ENCODE results near the gene SERPINB5. TPM values are rescaled to one million over a fixed set of nuclear protein-coding genes. Genes with fewer than 3 reads are reported as not detected.

The SERPINB5 gene
- total and polyA plus RNA-seq, 4 donors: 0.10 to 2.3 TPM; not detected in 2

GRCh38 chr18:63454497-63454896 lies 22.3 kb upstream of the SERPINB5 start:
- no peaks in the 10 kb centered on the region for H3K36me3 ChIP-seq (ENCODE audit: control insufficient read depth in 1 of 2, insufficient read depth in 2 of 2, low read length in 1 of 2)
- H3K4me1 ChIP-seq (ENCODE audit: control insufficient read depth in 1 of 2, insufficient read depth in 2 of 2, low read length in 2 of 2): no peaks in the 10 kb centered on the region
- no peaks in the 10 kb centered on the region for H3K27me3 ChIP-seq (ENCODE audit: control insufficient read depth in 1 of 2, insufficient read depth in 2 of 2, low read length in 1 of 2)
- DNase-seq: no peak
- WGBS, 2 donors: 93 to 95% methylated on average over 8 of the region's 8 CpGs
- no peak for ATAC-seq (ENCODE audit: low FRiP score)
- H3K9me3 ChIP-seq (ENCODE audit: control insufficient read depth, low read length): no peaks in the 10 kb centered on the region
- intact Hi-C loops (cut with DNase I): no loop called here
- H3K27ac ChIP-seq (ENCODE audit: low read depth in 1 of 2, low read length in 2 of 2): no peak overlapping the region
- H3K4me3 ChIP-seq (ENCODE audit: low read length in 2 of 2): no peak overlapping the region

GRCh38 chr18:63457977-63458376 lies 18.8 kb upstream of the SERPINB5 start:
- WGBS, 2 donors: 84 to 87% methylated on average over 6 of the region's 6 CpGs

GRCh38 chr18:63460414-63460813 lies 16.3 kb upstream of the SERPINB5 start:
- H3K27ac ChIP-seq (ENCODE audit: low read depth in 1 of 2, low read length in 2 of 2): no peak overlapping the region
- WGBS, 2 donors: 48 to 58% methylated on average over 1 of the region's 1 CpG
- intact Hi-C loops (cut with DNase I): no loop called here

More at GRCh38 chr18:63457977-63458376, 18.8 kb upstream of the SERPINB5 start:
- no peaks in the 10 kb centered on the region for H3K27me3 ChIP-seq (ENCODE audit: control insufficient read depth in 1 of 2, insufficient read depth in 2 of 2, low read length in 1 of 2)
- ATAC-seq (ENCODE audit: low FRiP score): no peak
- no peaks in the 10 kb centered on the region for H3K4me1 ChIP-seq (ENCODE audit: control insufficient read depth in 1 of 2, insufficient read depth in 2 of 2, low read length in 2 of 2)
- DNase-seq: no peak
- H3K36me3 ChIP-seq (ENCODE audit: control insufficient read depth in 1 of 2, insufficient read depth in 2 of 2, low read length in 1 of 2): no peaks in the 10 kb centered on the region
- intact Hi-C loops (cut with DNase I): no loop called here
- H3K9me3 ChIP-seq (ENCODE audit: control insufficient read depth, low read length): no peaks in the 10 kb centered on the region
- no peak overlapping the region for H3K4me3 ChIP-seq (ENCODE audit: low read length in 2 of 2)
- no peak overlapping the region for H3K27ac ChIP-seq (ENCODE audit: low read depth in 1 of 2, low read length in 2 of 2)

GRCh38 chr18:63464434-63464833 lies 12.3 kb upstream of the SERPINB5 start:
- WGBS, 2 donors: 91 to 93% methylated on average over 2 of the region's 2 CpGs
- Histone ChIP-seq H3K9me3 (ENCODE audit: control insufficient read depth, low read length) (no peaks in the 10 kb centered on the region), H3K4me1 (ENCODE audit: control insufficient read depth in 1 of 2, insufficient read depth in 2 of 2, low read length in 2 of 2) (no peaks in the 10 kb centered on the region), H3K36me3 (ENCODE audit: control insufficient read depth in 1 of 2, insufficient read depth in 2 of 2, low read length in 1 of 2) (no peaks in the 10 kb centered on the region), H3K27me3 (ENCODE audit: control insufficient read depth in 1 of 2, insufficient read depth in 2 of 2, low read length in 1 of 2) (no peaks in the 10 kb centered on the region), H3K4me3 (ENCODE audit: low read length in 2 of 2) (no peak overlapping the region), H3K27ac (ENCODE audit: low read depth in 1 of 2, low read length in 2 of 2) (no peak overlapping the region)
- intact Hi-C loops (cut with DNase I): no loop called here
- ATAC-seq (ENCODE audit: low FRiP score) (no peak), DNase-seq (no peak)

More at GRCh38 chr18:63460414-63460813, 16.3 kb upstream of the SERPINB5 start:
- ATAC-seq (ENCODE audit: low FRiP score): no peak
- H3K36me3 ChIP-seq (ENCODE audit: control insufficient read depth in 1 of 2, insufficient read depth in 2 of 2, low read length in 1 of 2): no peaks in the 10 kb centered on the region
- no peaks in the 10 kb centered on the region for H3K27me3 ChIP-seq (ENCODE audit: control insufficient read depth in 1 of 2, insufficient read depth in 2 of 2, low read length in 1 of 2)
- no peaks in the 10 kb centered on the region for H3K4me1 ChIP-seq (ENCODE audit: control insufficient read depth in 1 of 2, insufficient read depth in 2 of 2, low read length in 2 of 2)
- DNase-seq: no peak
- no peaks in the 10 kb centered on the region for H3K9me3 ChIP-seq (ENCODE audit: control insufficient read depth, low read length)
- H3K4me3 ChIP-seq (ENCODE audit: low read length in 2 of 2): no peak overlapping the region

- Histone ChIP-seq H3K36me3 (ENCODE audit: control insufficient read depth in 1 of 2, insufficient read depth in 2 of 2, low read length in 1 of 2) (no peaks in the 10 kb centered on the region), H3K4me3 (ENCODE audit: low read length in 2 of 2) (no peak overlapping the region), H3K4me1 (ENCODE audit: control insufficient read depth in 1 of 2, insufficient read depth in 2 of 2, low read length in 2 of 2) (no peaks in the 10 kb centered on the region), H3K27me3 (ENCODE audit: control insufficient read depth in 1 of 2, insufficient read depth in 2 of 2, low read length in 1 of 2) (no peaks in the 10 kb centered on the region), H3K27ac (ENCODE audit: low read depth in 1 of 2, low read length in 2 of 2) (no peak overlapping the region), H3K9me3 (ENCODE audit: control insufficient read depth, low read length) (no peaks in the 10 kb centered on the region)
- no peak for DNase-seq
- intact Hi-C loops (cut with DNase I): no loop called here
- WGBS, 2 donors: 64 to 79% methylated on average over 2 of the region's 2 CpGs
- ATAC-seq (ENCODE audit: low FRiP score): no peak
Measured at GRCh38 chr18:63465059-63465458, 11.7 kb upstream of the SERPINB5 start.

GRCh38 chr18:63467699-63468098 lies 9.1 kb upstream of the SERPINB5 start:
- Histone ChIP-seq H3K4me1 (ENCODE audit: control insufficient read depth in 1 of 2, insufficient read depth in 2 of 2, low read length in 2 of 2) (no peaks in the 10 kb centered on the region), H3K27me3 (ENCODE audit: control insufficient read depth in 1 of 2, insufficient read depth in 2 of 2, low read length in 1 of 2) (no peaks in the 10 kb centered on the region), H3K4me3 (ENCODE audit: low read length in 2 of 2) (no peak overlapping the region), H3K27ac (ENCODE audit: low read depth in 1 of 2, low read length in 2 of 2) (no peak overlapping the region), H3K9me3 (ENCODE audit: control insufficient read depth, low read length) (no peaks in the 10 kb centered on the region), H3K36me3 (ENCODE audit: control insufficient read depth in 1 of 2, insufficient read depth in 2 of 2, low read length in 1 of 2) (no peaks in the 10 kb centered on the region)
- intact Hi-C loops (cut with DNase I): no loop called here
- ATAC-seq (ENCODE audit: low FRiP score) (no peak), DNase-seq (no peak)
- WGBS, 2 donors: 89 to 91% methylated on average over 4 of the region's 4 CpGs

- H3K4me3 ChIP-seq (ENCODE audit: low read length in 2 of 2): no peak overlapping the region
- WGBS, 2 donors: 90 to 92% methylated on average over 3 of the region's 3 CpGs
- no peaks in the 10 kb centered on the region for H3K9me3 ChIP-seq (ENCODE audit: control insufficient read depth, low read length)
- ATAC-seq (ENCODE audit: low FRiP score): no peak
- H3K27ac ChIP-seq (ENCODE audit: low read depth in 1 of 2, low read length in 2 of 2): no peak overlapping the region
- H3K27me3 ChIP-seq (ENCODE audit: control insufficient read depth in 1 of 2, insufficient read depth in 2 of 2, low read length in 1 of 2): no peaks in the 10 kb centered on the region
- no peaks in the 10 kb centered on the region for H3K36me3 ChIP-seq (ENCODE audit: control insufficient read depth in 1 of 2, insufficient read depth in 2 of 2, low read length in 1 of 2)
- intact Hi-C loops (cut with DNase I): no loop called here
- no peak for DNase-seq
- no peaks in the 10 kb centered on the region for H3K4me1 ChIP-seq (ENCODE audit: control insufficient read depth in 1 of 2, insufficient read depth in 2 of 2, low read length in 2 of 2)
Measured at GRCh38 chr18:63468575-63468974, 8.2 kb upstream of the SERPINB5 start.

- 84 to 86% methylated on average over 11 to 12 of the region's 12 CpGs for WGBS, 2 donors
- Histone ChIP-seq H3K9me3 (ENCODE audit: control insufficient read depth, low read length) (no peaks in the 10 kb centered on the region), H3K4me1 (ENCODE audit: control insufficient read depth in 1 of 2, insufficient read depth in 2 of 2, low read length in 2 of 2) (no peaks in the 10 kb centered on the region), H3K27ac (ENCODE audit: low read depth in 1 of 2, low read length in 2 of 2) (no peak overlapping the region), H3K27me3 (ENCODE audit: control insufficient read depth in 1 of 2, insufficient read depth in 2 of 2, low read length in 1 of 2) (no peaks in the 10 kb centered on the region), H3K36me3 (ENCODE audit: control insufficient read depth in 1 of 2, insufficient read depth in 2 of 2, low read length in 1 of 2) (no peaks in the 10 kb centered on the region), H3K4me3 (ENCODE audit: low read length in 2 of 2) (no peak overlapping the region)
- intact Hi-C loops (cut with DNase I): no loop called here
- ATAC-seq (ENCODE audit: low FRiP score) (no peak), DNase-seq (no peak)
Measured at GRCh38 chr18:63470751-63471150, 6.0 kb upstream of the SERPINB5 start.

- Histone ChIP-seq H3K36me3 (ENCODE audit: control insufficient read depth in 1 of 2, insufficient read depth in 2 of 2, low read length in 1 of 2) (no peaks in the 10 kb centered on the region), H3K27ac (ENCODE audit: low read depth in 1 of 2, low read length in 2 of 2) (no peak overlapping the region), H3K27me3 (ENCODE audit: control insufficient read depth in 1 of 2, insufficient read depth in 2 of 2, low read length in 1 of 2) (no peaks in the 10 kb centered on the region), H3K4me3 (ENCODE audit: low read length in 2 of 2) (no peak overlapping the region), H3K4me1 (ENCODE audit: control insufficient read depth in 1 of 2, insufficient read depth in 2 of 2, low read length in 2 of 2) (no peaks in the 10 kb centered on the region), H3K9me3 (ENCODE audit: control insufficient read depth, low read length) (no peaks in the 10 kb centered on the region)
- 69 to 71% methylated on average over 5 of the region's 5 CpGs for WGBS, 2 donors
- intact Hi-C loops (cut with DNase I): no loop called here
- ATAC-seq (ENCODE audit: low FRiP score) (no peak), DNase-seq (no peak)
Measured at GRCh38 chr18:63472380-63472779, 4.4 kb upstream of the SERPINB5 start.

All from aorta (tissue), 5 donors.